ENCODE measurements around the gene PGK1. TPM values are rescaled to one million over a fixed set of nuclear protein-coding genes. Genes with fewer than 3 reads are reported as not detected.

PGK1 gene
- total and polyA plus RNA-seq, 2 donors (not counting 3 experiments of a cell fraction or from before 2014, with no cell fraction given), result 222 to 377 TPM

DNA sequence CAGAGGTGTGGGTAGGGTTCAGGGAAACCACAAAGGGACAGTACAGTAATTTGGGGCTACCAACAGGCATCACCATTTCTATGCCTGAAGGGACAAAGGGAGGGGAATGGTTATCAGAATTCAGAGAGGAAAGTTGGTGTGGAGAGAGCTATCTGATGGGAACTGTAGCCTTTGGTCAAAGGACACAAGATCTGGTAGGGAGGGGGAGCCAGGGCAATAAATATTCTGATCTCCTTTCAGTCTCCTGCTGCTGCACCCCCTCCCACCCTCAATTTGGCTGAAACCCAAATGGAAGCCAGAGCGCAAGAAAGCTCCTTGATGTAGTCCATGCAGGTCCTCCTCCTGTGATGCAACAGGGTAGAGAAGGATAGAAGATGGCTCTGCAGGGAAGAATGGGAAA, 14.6 kb downstream of the PGK1 start:
- H3K79me2 ChIP-seq (ENCODE audit: control insufficient read depth, insufficient read depth, low read length), result peaks cover 65% of the 10 kb centered on the region
- BruUV-seq (replicated peaks), result no TSS peak
- H3K27ac ChIP-seq (ENCODE audit: insufficient read depth, low read depth, low read length), result no peak overlapping the region

DNA sequence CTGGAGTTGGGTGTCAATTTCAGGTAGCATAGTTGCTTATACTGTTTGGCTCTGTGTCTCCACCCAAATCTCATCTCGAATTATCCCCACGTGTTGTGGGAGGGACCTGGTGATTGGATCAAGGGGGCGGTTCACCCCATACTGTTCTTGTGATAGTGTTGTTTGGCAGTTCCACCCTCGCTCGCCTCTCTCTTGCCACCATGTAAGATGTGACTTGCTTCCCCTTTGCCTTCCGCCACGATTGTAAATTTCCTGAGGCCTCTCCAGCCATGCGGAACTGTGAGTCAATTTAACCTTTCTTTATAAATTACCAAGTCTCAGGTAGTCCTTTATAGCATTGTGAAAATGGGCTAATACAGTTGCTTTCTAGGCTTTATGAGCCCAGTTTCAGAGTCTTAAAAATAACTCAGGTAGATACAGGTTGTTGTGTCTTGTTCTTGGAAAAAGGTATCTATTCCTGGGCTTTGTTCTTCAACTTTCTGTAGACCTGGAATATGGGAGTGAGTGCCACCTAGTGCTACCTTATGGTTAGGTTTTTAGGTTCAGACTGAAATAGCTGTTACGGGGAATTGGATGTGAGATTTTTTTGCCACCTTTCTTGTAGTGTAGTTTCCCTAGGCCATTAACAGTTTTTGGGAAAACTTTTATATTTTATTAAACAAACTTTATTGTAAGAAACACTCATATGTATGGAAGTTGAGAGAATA, 15.6 kb downstream of the PGK1 start:
- CTCF ChIA-PET, result interaction anchor here (0.7 to 2.0 kb wide), 3 partner anchors 12 to 209 kb away, joined by 3 to 5 read pairs (median 3); partner anchors contain the start of gene ATP7A

More for the DNA sequence above, 14.6 kb downstream of the PGK1 start:
- no peaks in the 10 kb centered on the region for H3K27me3 ChIP-seq (ENCODE audit: control insufficient read depth in 2 of 2, insufficient read depth in 2 of 2, low read length in 2 of 2)
- FAIRE-seq (no peak), DNase-seq (ENCODE audit: low read depth, low spot score) (no peak)
- H3K9me3 ChIP-seq (replicated peaks; ENCODE audit: control insufficient read depth, insufficient read depth, low read length), result no peaks in the 10 kb centered on the region
- dilution Hi-C loops (cut with MboI; ENCODE audit: extremely low pct_ligation_motif_present, low sequenced_read_pairs) (no loop called here), intact Hi-C loops (cut with micrococcal nuclease) (no loop called here)
- no peaks in the 10 kb centered on the region for H3K9me1 ChIP-seq (replicated peaks; ENCODE audit: control insufficient read depth, extremely low read depth, insufficient read depth, low read length)
- peaks cover 9 to 12% of the 10 kb centered on the region in 2 experiments for H3K36me3 ChIP-seq (ENCODE audit: control insufficient read depth in 2 of 2, extremely low read depth in 1 of 2, insufficient read depth in 2 of 2, low read length in 2 of 2)
- TF ChIP-seq JUN (IDR thresholded peaks at IDR 0.05; ENCODE audit: borderline replicate concordance, insufficient read depth, insufficient read length, low read depth), result no peak
- no peak overlapping the region for H3K4me2 ChIP-seq (ENCODE audit: insufficient read depth, low read length)
- CTCF ChIA-PET, result interaction anchor here (2.0 kb wide), 1 partner anchor 10 kb away, joined by 5 read pairs; no protein-coding TSS in a partner anchor
- H3K4me3 ChIP-seq (replicated peaks in 1 of 3; ENCODE audit: insufficient read depth in 1 of 3, low read depth in 1 of 3, low read length in 3 of 3), result no peak overlapping the region
- no peak overlapping the region for H2AFZ ChIP-seq (ENCODE audit: low read depth, low read length)
- H3K9ac ChIP-seq (replicated peaks; ENCODE audit: extremely low read depth, insufficient read depth, low read length), result no peak overlapping the region
- no peaks in the 10 kb centered on the region for H4K20me1 ChIP-seq (replicated peaks; ENCODE audit: control insufficient read depth, extremely low read depth, insufficient read depth, low read length)
- POLR2A ChIA-PET, result no interaction called here
- peaks cover 7% of the 10 kb centered on the region for H3K4me1 ChIP-seq (ENCODE audit: control insufficient read depth, extremely low read depth, insufficient read depth, low read length)

More for the DNA sequence above, 15.6 kb downstream of the PGK1 start:
- Histone ChIP-seq H4K20me1 (replicated peaks; ENCODE audit: control insufficient read depth, extremely low read depth, insufficient read depth, low read length) (no peaks in the 10 kb centered on the region), H3K4me2 (ENCODE audit: insufficient read depth, low read length) (no peak overlapping the region), H3K9ac (replicated peaks; ENCODE audit: extremely low read depth, insufficient read depth, low read length) (no peak overlapping the region), H3K4me1 (ENCODE audit: control insufficient read depth, extremely low read depth, insufficient read depth, low read length) (peaks cover 7% of the 10 kb centered on the region), H3K27me3 (ENCODE audit: control insufficient read depth in 2 of 2, insufficient read depth in 2 of 2, low read length in 2 of 2) (no peaks in the 10 kb centered on the region), H3K79me2 (ENCODE audit: control insufficient read depth, insufficient read depth, low read length) (peaks cover 55% of the 10 kb centered on the region), H3K27ac (ENCODE audit: insufficient read depth, low read depth, low read length) (no peak overlapping the region), H3K9me3 (replicated peaks; ENCODE audit: control insufficient read depth, insufficient read depth, low read length) (no peaks in the 10 kb centered on the region), H3K36me3 (ENCODE audit: control insufficient read depth in 2 of 2, extremely low read depth in 1 of 2, insufficient read depth in 2 of 2, low read length in 2 of 2) (peaks cover 4 to 9% of the 10 kb centered on the region in 2 experiments), H3K4me3 (replicated peaks in 1 of 3; ENCODE audit: insufficient read depth in 1 of 3, low read depth in 1 of 3, low read length in 3 of 3) (no peak overlapping the region), H2AFZ (ENCODE audit: low read depth, low read length) (no peak overlapping the region), H3K9me1 (replicated peaks; ENCODE audit: control insufficient read depth, extremely low read depth, insufficient read depth, low read length) (no peaks in the 10 kb centered on the region)
- POLR2A ChIA-PET, result no interaction called here
- no peak for FAIRE-seq
- dilution Hi-C loops (cut with MboI; ENCODE audit: extremely low pct_ligation_motif_present, low sequenced_read_pairs) (no loop called here), intact Hi-C loops (cut with micrococcal nuclease) (no loop called here)
- no TSS peak for BruUV-seq (replicated peaks)
- TF ChIP-seq GATA2 (IDR thresholded peaks at IDR 0.05; ENCODE audit: insufficient read depth, insufficient read length, low read depth, low read length) (no peak), POLR2AphosphoS5 (IDR thresholded peaks at IDR 0.05; ENCODE audit: insufficient read depth, low read depth, low read length) (no peak), MYC (IDR thresholded peaks at IDR 0.05; ENCODE audit: low read depth, low read length) (no peak), POLR2A (IDR thresholded peaks at IDR 0.05; ENCODE audit: low read depth, low read length) (no peak)
- DNase-seq (ENCODE audit: low read depth, low spot score), result peak; percentile 1

Measured in endothelial cell of umbilical vein (primary cell).